GM23338 (cell line): ENCODE data around the gene NDOR1. TPM values are rescaled to one million over a fixed set of nuclear protein-coding genes. Genes with fewer than 3 reads are reported as not detected.

Experiments used
- ATAC-seq: fragments of 200-7000 bp; cut with Tn5 transposase; 3 replicates; pipeline ENCODE4 v1.9.1; 2020
- DNase-seq: peaks from one replicate; pipeline ENCODE4 v3.0.0-alpha.2; 2015; ENCODE audit warnings: low spot score
- H2AFZ ChIP-seq: fragments of 200-600 bp; sonication (generic); 2 replicates; pipeline ENCODE4 v1.8.0; 2016; ENCODE audit warnings: antibody characterized with exemption, mild to moderate bottlenecking, moderate library complexity
- H3F3A ChIP-seq: fragments of 200-600 bp; sonication (generic); replicated peaks from 2 replicates; pipeline ENCODE4 v1.8.0; 2017; ENCODE audit warnings: antibody characterized with exemption, mixed run types, low read depth
- H3K27ac ChIP-seq: fragments of 200-600 bp; sonication (generic); 2 replicates; pipeline ENCODE4 v1.6.1; 2016; ENCODE audit warnings: low read depth
- H3K27me3 ChIP-seq: fragments of 200-600 bp; sonication (generic); 2 replicates; pipeline ENCODE4 v1.8.0; 2016; ENCODE audit warnings: mild to moderate bottlenecking, mixed run types, moderate library complexity; ENCODE audit not compliant: insufficient read depth
- H3K36me3 ChIP-seq: fragments of 200-600 bp; sonication (generic); 2 replicates; pipeline ENCODE4 v1.8.0; 2016; ENCODE audit warnings: mild to moderate bottlenecking; ENCODE audit not compliant: insufficient read depth
- H3K4me1 ChIP-seq: fragments of 200-600 bp; sonication (generic); 2 replicates; pipeline ENCODE4 v1.8.0; 2016; ENCODE audit warnings: mild to moderate bottlenecking, moderate library complexity; ENCODE audit not compliant: insufficient read depth
- H3K4me2 ChIP-seq: fragments of 200-600 bp; sonication (generic); 2 replicates; pipeline ENCODE4 v1.7.1; 2017; ENCODE audit warnings: mixed run types
- H3K4me3 ChIP-seq: fragments of 200-600 bp; sonication (generic); 2 replicates; pipeline ENCODE4 v1.6.1; 2016; ENCODE audit warnings: mixed run types
- H3K79me2 ChIP-seq: fragments of 200-600 bp; sonication (generic); replicated peaks from 2 replicates; pipeline ENCODE4 v1.8.0; 2017; ENCODE audit warnings: mild to moderate bottlenecking; ENCODE audit not compliant: insufficient read depth
- H3K9me2 ChIP-seq: fragments of 200-600 bp; sonication (generic); 2 replicates; pipeline ENCODE4 v1.8.0; 2017; ENCODE audit not compliant: insufficient read depth
- H4K20me1 ChIP-seq: fragments of 200-600 bp; sonication (generic); replicated peaks from 2 replicates; pipeline ENCODE4 v1.8.0; 2017; ENCODE audit warnings: mild to moderate bottlenecking; ENCODE audit not compliant: insufficient read depth
- H3K27ac Mint-ChIP-seq: 2 replicates; pipeline ENCODE4 v1.8.0; 2020; ENCODE audit warnings: inconsistent platforms, mild to moderate bottlenecking, moderate library complexity, mixed read lengths
- H3K27me3 Mint-ChIP-seq: 3 replicates; pipeline ENCODE4 v1.8.0; 2022; ENCODE audit warnings: low read depth, mild to moderate bottlenecking, moderate library complexity, mixed read lengths, inconsistent platforms; ENCODE audit not compliant: insufficient read depth, poor library complexity
- H3K36me3 Mint-ChIP-seq: 3 replicates; pipeline ENCODE4 v1.8.0; 2021; ENCODE audit warnings: low read depth, mild to moderate bottlenecking, inconsistent platforms, moderate library complexity, mixed read lengths
- H3K4me1 Mint-ChIP-seq: 3 replicates; pipeline ENCODE4 v1.8.0; 2020; ENCODE audit warnings: mild to moderate bottlenecking, inconsistent platforms, mixed read lengths
- H3K4me3 Mint-ChIP-seq: 3 replicates; pipeline ENCODE4 v1.8.0; 2021; ENCODE audit warnings: moderate library complexity, mild to moderate bottlenecking, inconsistent platforms, mixed read lengths
- H3K9me3 Mint-ChIP-seq: 3 replicates; pipeline ENCODE4 v1.8.0; 2020; ENCODE audit warnings: moderate library complexity, mild to moderate bottlenecking, inconsistent platforms, mixed read lengths
- CREB1 ChIP-seq: fragments of 250-450 bp; sonication (Bioruptor Pico); IDR thresholded peaks from 2 replicates; pipeline ENCODE4 v1.5.0; 2020; ENCODE audit warnings: low read depth, mild to moderate bottlenecking, moderate library complexity
- EZH2 ChIP-seq: fragments of 200-600 bp; sonication (generic); IDR thresholded peaks from one replicate; pipeline ENCODE4 v1.8.0; 2017; ENCODE audit warnings: antibody characterized with exemption, mild to moderate bottlenecking, low read depth; ENCODE audit not compliant: unreplicated experiment
- EZH2phosphoT487 ChIP-seq: fragments of 200-600 bp; sonication (generic); IDR thresholded peaks from one replicate; pipeline ENCODE4 v1.8.1; 2018; ENCODE audit warnings: antibody characterized with exemption; ENCODE audit not compliant: unreplicated experiment
- JUNB ChIP-seq: IDR thresholded peaks from one replicate; pipeline ENCODE4 v1.6.1; 2016; ENCODE audit warnings: antibody characterized with exemption; ENCODE audit not compliant: unreplicated experiment
- NANOG ChIP-seq: IDR thresholded peaks from 2 replicates; pipeline ENCODE4 v1.6.1; 2016; ENCODE audit warnings: antibody characterized with exemption, borderline replicate concordance
- POLR2AphosphoS5 ChIP-seq: IDR thresholded peaks from 2 replicates; pipeline ENCODE4 v1.6.1; 2016; ENCODE audit warnings: antibody characterized with exemption, low read depth
- STAT1 ChIP-seq: IDR thresholded peaks from one replicate; pipeline ENCODE4 v1.6.1; 2016; ENCODE audit warnings: antibody characterized with exemption; ENCODE audit not compliant: unreplicated experiment
- ZNF114 ChIP-seq: fragments of 250-450 bp; sonication (Bioruptor Pico); IDR thresholded peaks from 2 replicates; pipeline ENCODE4 v1.5.0; 2020; ENCODE audit warnings: mild to moderate bottlenecking, moderate library complexity
- polyA plus RNA-seq: library from polyadenylated mRNA; unstranded; fragments of >200 nt; fragmentation: Nextera tagmentation; extraction: Ambion mirVana; gene quantifications from 2 replicates; pipeline ENCODE4 v1.2.1, GENCODE V29; 2016
- total RNA-seq: library from RNA; depleted of rRNA; stranded (reverse); fragments of >200 nt; shearing (Covaris generic); gene quantifications from 2 replicates; pipeline ENCODE4 v1.2.3, GENCODE V29; 2014
- TF ChIP-seq, protein P1 (sequence below), 2 experiments: fragments of 200-600 bp in 1 of 2; sonication (generic) in 1 of 2; conservative IDR thresholded peaks; 2 replicates each; pipeline versions ENCODE4 v1.5.1 to v1.6.1; 2016 to 2017; ENCODE audit warnings: antibody characterized with exemption in 2 of 2, low read depth in 2 of 2, mild to moderate bottlenecking in 2 of 2, moderate library complexity in 1 of 2
- TF ChIP-seq, protein P2 (sequence below): IDR thresholded peaks from 2 replicates; pipeline ENCODE4 v1.6.1; 2016; ENCODE audit warnings: antibody characterized with exemption
- TF ChIP-seq, protein P3 (sequence below): IDR thresholded peaks from one replicate; pipeline ENCODE4 v1.6.1; 2018; ENCODE audit warnings: antibody characterized with exemption; ENCODE audit not compliant: unreplicated experiment

The NDOR1 gene
- total and polyA plus RNA-seq, 2 experiments from 2014 or later, result 19.4 to 38.1 TPM

DNA sequence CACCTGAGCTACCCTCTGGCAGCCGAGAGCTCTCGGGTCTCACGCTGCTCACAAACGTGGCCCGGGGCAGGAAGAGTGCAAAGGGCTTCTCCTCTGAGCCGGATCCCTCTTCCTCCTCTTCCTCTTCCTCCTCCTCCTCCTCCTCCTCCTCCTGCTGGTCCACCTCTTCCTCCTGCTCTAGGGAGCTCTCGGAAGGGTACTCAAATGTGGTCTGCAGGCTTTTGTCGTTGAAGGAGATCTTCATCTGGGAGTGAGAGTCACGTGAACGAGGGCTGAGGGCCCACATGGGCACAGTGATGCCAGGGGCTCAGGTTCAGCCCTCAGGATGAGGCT is 13.1 kb upstream of the NDOR1 start:
- H3K9me2 ChIP-seq, result no peaks in the 10 kb centered on the region
- H3K4me1 ChIP-seq, result peaks cover 11% of the 10 kb centered on the region
- H3K27me3 ChIP-seq, result no peaks in the 10 kb centered on the region
- 0 out of 2 replicates have a peak, but pooled peaks cover 2% of the 10 kb centered on the region for H3F3A ChIP-seq
- H3K27ac ChIP-seq, result no peak overlapping the region
- no peaks in the 10 kb centered on the region for H3K36me3 ChIP-seq
- H4K20me1 ChIP-seq, result no peaks in the 10 kb centered on the region; the same call in 1 of the 2 replicates
- no peak for TF ChIP-seq ZNF114 (CRISPR knock-in tag)
- no peak for TF ChIP-seq NANOG
- TF ChIP-seq, protein P1, sequence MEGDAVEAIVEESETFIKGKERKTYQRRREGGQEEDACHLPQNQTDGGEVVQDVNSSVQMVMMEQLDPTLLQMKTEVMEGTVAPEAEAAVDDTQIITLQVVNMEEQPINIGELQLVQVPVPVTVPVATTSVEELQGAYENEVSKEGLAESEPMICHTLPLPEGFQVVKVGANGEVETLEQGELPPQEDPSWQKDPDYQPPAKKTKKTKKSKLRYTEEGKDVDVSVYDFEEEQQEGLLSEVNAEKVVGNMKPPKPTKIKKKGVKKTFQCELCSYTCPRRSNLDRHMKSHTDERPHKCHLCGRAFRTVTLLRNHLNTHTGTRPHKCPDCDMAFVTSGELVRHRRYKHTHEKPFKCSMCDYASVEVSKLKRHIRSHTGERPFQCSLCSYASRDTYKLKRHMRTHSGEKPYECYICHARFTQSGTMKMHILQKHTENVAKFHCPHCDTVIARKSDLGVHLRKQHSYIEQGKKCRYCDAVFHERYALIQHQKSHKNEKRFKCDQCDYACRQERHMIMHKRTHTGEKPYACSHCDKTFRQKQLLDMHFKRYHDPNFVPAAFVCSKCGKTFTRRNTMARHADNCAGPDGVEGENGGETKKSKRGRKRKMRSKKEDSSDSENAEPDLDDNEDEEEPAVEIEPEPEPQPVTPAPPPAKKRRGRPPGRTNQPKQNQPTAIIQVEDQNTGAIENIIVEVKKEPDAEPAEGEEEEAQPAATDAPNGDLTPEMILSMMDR (conservative IDR thresholded peaks at IDR 0.05; ENCODE audit: low read depth in 2 of 2), result no peak
- TF ChIP-seq EZH2, result no peak
- TF ChIP-seq, protein P2, sequence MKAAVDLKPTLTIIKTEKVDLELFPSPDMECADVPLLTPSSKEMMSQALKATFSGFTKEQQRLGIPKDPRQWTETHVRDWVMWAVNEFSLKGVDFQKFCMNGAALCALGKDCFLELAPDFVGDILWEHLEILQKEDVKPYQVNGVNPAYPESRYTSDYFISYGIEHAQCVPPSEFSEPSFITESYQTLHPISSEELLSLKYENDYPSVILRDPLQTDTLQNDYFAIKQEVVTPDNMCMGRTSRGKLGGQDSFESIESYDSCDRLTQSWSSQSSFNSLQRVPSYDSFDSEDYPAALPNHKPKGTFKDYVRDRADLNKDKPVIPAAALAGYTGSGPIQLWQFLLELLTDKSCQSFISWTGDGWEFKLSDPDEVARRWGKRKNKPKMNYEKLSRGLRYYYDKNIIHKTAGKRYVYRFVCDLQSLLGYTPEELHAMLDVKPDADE, result no peak
- TF ChIP-seq JUNB, result no peak
- no peak overlapping the region for H2AFZ ChIP-seq
- no peak for DNase-seq
- Mint-ChIP-seq H3K36me3 (peaks cover 5% of the 10 kb centered on the region), H3K27ac (no peak overlapping the region), H3K9me3 (no peaks in the 10 kb centered on the region; the same call in 2 of the 3 replicates), H3K4me1 (peaks cover 16% of the 10 kb centered on the region), H3K4me3 (no peak overlapping the region), H3K27me3 (peaks cover 12% of the 10 kb centered on the region)
- no peak for ATAC-seq
- H3K4me3 ChIP-seq, result no peak overlapping the region
- peaks cover 36% of the 10 kb centered on the region for H3K79me2 ChIP-seq
- H3K4me2 ChIP-seq, result no peak overlapping the region

DNA sequence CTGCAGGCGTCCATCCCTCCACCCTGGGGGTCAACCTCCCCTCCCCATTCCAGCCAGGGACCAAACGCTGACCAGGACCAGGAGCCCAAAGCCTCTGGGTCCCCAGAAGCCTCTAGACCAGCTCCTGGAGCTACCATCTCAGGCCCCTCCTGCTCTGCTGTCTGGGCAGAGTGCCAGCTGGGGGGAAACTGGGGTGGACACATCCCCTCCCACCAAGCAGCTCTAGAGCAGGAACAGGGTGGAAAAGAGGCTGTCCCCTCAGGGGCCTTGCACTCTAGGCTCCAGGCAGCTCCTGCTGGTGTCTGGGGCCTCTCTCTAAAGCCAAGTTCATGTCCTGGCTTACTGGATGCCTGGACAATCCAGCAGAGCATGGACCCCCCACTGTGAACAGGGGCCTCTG is 12.6 kb upstream of the NDOR1 start:
- H3K4me1 ChIP-seq, result peaks cover 6% of the 10 kb centered on the region
- H3K27me3 Mint-ChIP-seq, result peaks cover 8% of the 10 kb centered on the region
- peaks cover 13% of the 10 kb centered on the region for H3K4me1 Mint-ChIP-seq
- ATAC-seq (no peak), DNase-seq (no peak)
- no peak overlapping the region for H3K27ac ChIP-seq
- no peaks in the 10 kb centered on the region for H3K36me3 ChIP-seq
- no peaks in the 10 kb centered on the region for H3F3A ChIP-seq
- no peak overlapping the region for H3K4me3 ChIP-seq
- H4K20me1 ChIP-seq, result no peaks in the 10 kb centered on the region; the same call in 1 of the 2 replicates
- no peak overlapping the region for H3K4me3 Mint-ChIP-seq
- H3K27me3 ChIP-seq, result no peaks in the 10 kb centered on the region
- H3K27ac Mint-ChIP-seq, result no peak overlapping the region
- no peak overlapping the region for H3K4me2 ChIP-seq
- peaks cover 5% of the 10 kb centered on the region for H3K36me3 Mint-ChIP-seq
- peaks cover 36% of the 10 kb centered on the region for H3K79me2 ChIP-seq
- no peak overlapping the region for H2AFZ ChIP-seq
- no peaks in the 10 kb centered on the region for H3K9me2 ChIP-seq
- no peaks in the 10 kb centered on the region; the same call in 2 of the 3 replicates for H3K9me3 Mint-ChIP-seq
- TF ChIP-seq JUNB (no peak), POLR2AphosphoS5 (no peak), STAT1 (no peak), CREB1 (CRISPR knock-in tag) (no peak), EZH2phosphoT487 (no peak), NANOG (no peak)
- TF ChIP-seq, protein P2, result no peak
- TF ChIP-seq, protein P3, sequence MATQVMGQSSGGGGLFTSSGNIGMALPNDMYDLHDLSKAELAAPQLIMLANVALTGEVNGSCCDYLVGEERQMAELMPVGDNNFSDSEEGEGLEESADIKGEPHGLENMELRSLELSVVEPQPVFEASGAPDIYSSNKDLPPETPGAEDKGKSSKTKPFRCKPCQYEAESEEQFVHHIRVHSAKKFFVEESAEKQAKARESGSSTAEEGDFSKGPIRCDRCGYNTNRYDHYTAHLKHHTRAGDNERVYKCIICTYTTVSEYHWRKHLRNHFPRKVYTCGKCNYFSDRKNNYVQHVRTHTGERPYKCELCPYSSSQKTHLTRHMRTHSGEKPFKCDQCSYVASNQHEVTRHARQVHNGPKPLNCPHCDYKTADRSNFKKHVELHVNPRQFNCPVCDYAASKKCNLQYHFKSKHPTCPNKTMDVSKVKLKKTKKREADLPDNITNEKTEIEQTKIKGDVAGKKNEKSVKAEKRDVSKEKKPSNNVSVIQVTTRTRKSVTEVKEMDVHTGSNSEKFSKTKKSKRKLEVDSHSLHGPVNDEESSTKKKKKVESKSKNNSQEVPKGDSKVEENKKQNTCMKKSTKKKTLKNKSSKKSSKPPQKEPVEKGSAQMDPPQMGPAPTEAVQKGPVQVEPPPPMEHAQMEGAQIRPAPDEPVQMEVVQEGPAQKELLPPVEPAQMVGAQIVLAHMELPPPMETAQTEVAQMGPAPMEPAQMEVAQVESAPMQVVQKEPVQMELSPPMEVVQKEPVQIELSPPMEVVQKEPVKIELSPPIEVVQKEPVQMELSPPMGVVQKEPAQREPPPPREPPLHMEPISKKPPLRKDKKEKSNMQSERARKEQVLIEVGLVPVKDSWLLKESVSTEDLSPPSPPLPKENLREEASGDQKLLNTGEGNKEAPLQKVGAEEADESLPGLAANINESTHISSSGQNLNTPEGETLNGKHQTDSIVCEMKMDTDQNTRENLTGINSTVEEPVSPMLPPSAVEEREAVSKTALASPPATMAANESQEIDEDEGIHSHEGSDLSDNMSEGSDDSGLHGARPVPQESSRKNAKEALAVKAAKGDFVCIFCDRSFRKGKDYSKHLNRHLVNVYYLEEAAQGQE, result no peak
